Spleen (tissue), 11 donors: ENCODE results near the gene ZSCAN18. TPM values are rescaled to one million over a fixed set of nuclear protein-coding genes. Genes with fewer than 3 reads are reported as not detected.

ENCODE experiments used
- DNase-seq: peaks from one replicate; pipeline ENCODE4 v3.0.0-alpha.2; 2020
- H3K27ac ChIP-seq, 8 donors: fragments of 200-600 bp; sonication (generic) in 7 of 8; 1 replicate in 4 of 8; 2 replicates in 4 of 8; pipeline versions ENCODE4 v1.5.0 to v1.8.0; 2016 to 2021; ENCODE audit warnings: inconsistent platforms in 4 of 8, mild to moderate bottlenecking in 4 of 8, moderate library complexity in 1 of 8
- H3K27me3 ChIP-seq, 7 donors: fragments of 200-600 bp; sonication (generic) in 6 of 7; replicated peaks in 1 of 7; 1 replicate in 4 of 7; 2 replicates in 3 of 7; pipeline versions ENCODE4 v1.5.0 to v1.8.0; 2016 to 2021; ENCODE audit warnings: inconsistent platforms in 3 of 7, mild to moderate bottlenecking in 1 of 7
- H3K36me3 ChIP-seq, 6 donors: fragments of 200-600 bp; sonication (generic) in 5 of 6; 1 replicate in 4 of 6; 2 replicates in 2 of 6; pipeline versions ENCODE4 v1.5.0 to v1.8.0; 2016 to 2021; ENCODE audit warnings: inconsistent platforms in 2 of 6
- H3K4me1 ChIP-seq, 6 donors: fragments of 200-600 bp; sonication (generic) in 5 of 6; 1 replicate in 3 of 6; 2 replicates in 3 of 6; pipeline versions ENCODE4 v1.5.0 to v1.8.0; 2016 to 2021; ENCODE audit warnings: inconsistent platforms in 3 of 6
- H3K4me3 ChIP-seq, 8 donors: fragments of 200-600 bp; sonication (generic) in 7 of 8; 1 replicate in 4 of 8; 2 replicates in 4 of 8; pipeline versions ENCODE4 v1.5.0 to v1.8.0; 2016 to 2021; ENCODE audit warnings: inconsistent platforms in 4 of 8, mild to moderate bottlenecking in 4 of 8, moderate library complexity in 2 of 8
- H3K9me3 ChIP-seq, 8 donors: fragments of 200-600 bp; sonication (generic) in 7 of 8; 1 replicate in 4 of 8; 2 replicates in 4 of 8; pipeline versions ENCODE4 v1.5.0 to v1.8.0; 2016 to 2021; ENCODE audit warnings: inconsistent platforms in 4 of 8
- CTCF ChIP-seq, 11 experiments: fragments of 200-600 bp in 7 of 11; fragments of 450-650 bp in 4 of 11; sonication (generic) in 4 of 11; IDR thresholded peaks in 8 of 11; conservative IDR thresholded peaks in 3 of 11; 1 replicate in 7 of 11; 2 replicates in 4 of 11; pipeline versions ENCODE4 v1.4.0 to v1.8.0; 2016 to 2021; ENCODE audit warnings: antibody characterized with exemption in 11 of 11, inconsistent platforms in 4 of 11, mild to moderate bottlenecking in 1 of 11
- POLR2A ChIP-seq, 3 donors: fragments of 450-650 bp; IDR thresholded peaks; one replicate each; pipeline ENCODE4 v1.5.1; 2017; ENCODE audit warnings: antibody characterized with exemption in 3 of 3, mild to moderate bottlenecking in 1 of 3
- POLR2AphosphoS5 ChIP-seq, 3 donors: sonication (generic); formaldehyde crosslinking; IDR thresholded peaks; one replicate each; pipeline ENCODE4 v1.5.1; 2017; ENCODE audit warnings: antibody characterized with exemption in 3 of 3
- WGBS, 5 donors: extraction: QIAGEN DNeasy Blood & Tissue Kit in 3 of 5; methylation state at CpG; one replicate each; pipeline versions ENCODE4 v1.1.5 to v1.1.7; 2013 to 2018; 5-methylcytosine and 5-hydroxymethylcytosine counted together
- intact Hi-C: fragments of 100-400 bp; cut with DNase I; formaldehyde crosslinking; loops from one replicate; pipeline ENCODE4 v1.15.0; 2023; ENCODE audit warnings: low total_unique reads
- polyA plus RNA-seq, 3 donors: library from polyadenylated mRNA; stranded (reverse); fragments of 200-250 nt; gene quantifications; one replicate each; pipeline ENCODE4 v1.2.1, GENCODE V29; 2013
- total RNA-seq, 7 donors: library from RNA; depleted of rRNA in 3 of 7; stranded (reverse); fragments of >200 nt in 3 of 7; fragmentation: NEBNext Ultra II Directional in 4 of 7; extraction: Animal tissue kit (Norgen Biotek cat#: 25700) in 4 of 7; gene quantifications; one replicate each; pipeline versions ENCODE4 v1.1.0 to v1.2.1, GENCODE V29; 2016 to 2021
- donor health status: healthy with polysubstance abuse.
- donor health status: DM: no; HTN: no; CAD: no; lungs with moderate emphysema.
- donor health status: DM: no; HTN: no; CAD: no.
- donor health status: Bipolar disorder and iron deficiency.
- donor health status: healthy.
- donor health status: DM: no; HTN: no; CAD: no.
- donor health status: DM: yes; HTN: yes; CAD: no.

ZSCAN18 gene
- total and polyA plus RNA-seq, 10 donors = 39.8 to 71.7 (median 57.2) TPM

DNA sequence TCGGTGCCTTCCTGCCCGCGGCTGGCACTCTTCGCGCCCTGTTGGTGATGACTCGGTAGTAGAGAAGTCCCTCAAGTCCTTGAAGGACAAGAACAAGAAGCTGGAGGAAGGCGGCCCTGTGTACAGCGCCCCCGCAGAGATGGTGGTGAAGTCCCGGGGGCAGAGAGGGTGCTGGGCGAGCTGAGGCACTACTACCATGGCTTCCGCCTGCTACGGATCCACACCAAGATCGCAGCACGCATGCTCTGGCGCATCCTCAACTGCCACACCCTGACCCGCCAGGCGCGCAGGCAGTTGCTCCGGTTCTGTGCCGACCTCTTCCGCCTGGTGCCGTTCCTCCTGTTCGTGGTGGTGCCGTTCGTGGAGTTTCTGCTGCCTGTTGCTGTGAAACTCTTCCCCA lies 53.1 kb downstream of the ZSCAN18 start:
- Histone ChIP-seq H3K36me3 (no peaks in the 10 kb centered on the region), H3K9me3 (peaks cover 0 to 100% (median 100%) of the 10 kb centered on the region in 8 donors), H3K4me1 (no peaks in the 10 kb centered on the region), H3K4me3 (no peak overlapping the region), H3K27me3 (peaks cover 0 to 6% (median 0%) of the 10 kb centered on the region in 7 donors), H3K27ac (no peak overlapping the region)
- no peak for DNase-seq
- TF ChIP-seq POLR2A (IDR thresholded peaks at IDR 0.05) (no peak), CTCF (IDR thresholded peaks at IDR 0.05 in 8 of 11, conservative IDR thresholded peaks at IDR 0.05 in 3 of 11) (no peak), POLR2AphosphoS5 (IDR thresholded peaks at IDR 0.05) (no peak)
- 92 to 96% (median 95%) methylated on average over 25 to 26 of the region's 26 CpGs for WGBS, 5 donors
- intact Hi-C loops = no loop called here

- H3K27ac ChIP-seq = no peak overlapping the region
- H3K9me3 ChIP-seq = peaks cover 0 to 100% (median 98%) of the 10 kb centered on the region in 8 donors
- peaks cover 0 to 6% (median 0%) of the 10 kb centered on the region in 7 donors for H3K27me3 ChIP-seq
- no peak overlapping the region for H3K4me3 ChIP-seq
- 63 to 83% (median 70%) methylated on average over 30 to 42 of the region's 42 CpGs for WGBS, 5 donors
- H3K36me3 ChIP-seq = no peaks in the 10 kb centered on the region
- TF ChIP-seq POLR2AphosphoS5 (IDR thresholded peaks at IDR 0.05) (no peak), POLR2A (IDR thresholded peaks at IDR 0.05) (no peak), CTCF (IDR thresholded peaks at IDR 0.05 in 8 of 11, conservative IDR thresholded peaks at IDR 0.05 in 3 of 11) (no peak)
- no peaks in the 10 kb centered on the region for H3K4me1 ChIP-seq
- DNase-seq = no peak
- intact Hi-C loops = no loop called here
Observed at GRCh38 chr19:58044391-58044790, 53.6 kb downstream of the ZSCAN18 start.

GRCh38 chr19:58042495-58043340 lies 55.3 kb downstream of the ZSCAN18 start:
- intact Hi-C loops = no loop called here
- Histone ChIP-seq H3K4me1 (no peaks in the 10 kb centered on the region), H3K9me3 (peaks cover 0 to 100% (median 98%) of the 10 kb centered on the region in 8 donors), H3K36me3 (no peaks in the 10 kb centered on the region), H3K27me3 (peaks cover 0 to 21% (median 4%) of the 10 kb centered on the region in 7 donors), H3K27ac (no peak overlapping the region), H3K4me3 (peak overlapping the region in 1 of 8 donors; percentile 5)
- DNase-seq = no peak
- TF ChIP-seq CTCF (IDR thresholded peaks at IDR 0.05 in 8 of 11, conservative IDR thresholded peaks at IDR 0.05 in 3 of 11) = no peak
- TF ChIP-seq POLR2AphosphoS5 (IDR thresholded peaks at IDR 0.05) = no peak
- TF ChIP-seq POLR2A (IDR thresholded peaks at IDR 0.05) = no peak
- WGBS, 5 donors = 40 to 60% (median 51%) methylated on average over 35 to 54 of the region's 54 CpGs

DNA sequence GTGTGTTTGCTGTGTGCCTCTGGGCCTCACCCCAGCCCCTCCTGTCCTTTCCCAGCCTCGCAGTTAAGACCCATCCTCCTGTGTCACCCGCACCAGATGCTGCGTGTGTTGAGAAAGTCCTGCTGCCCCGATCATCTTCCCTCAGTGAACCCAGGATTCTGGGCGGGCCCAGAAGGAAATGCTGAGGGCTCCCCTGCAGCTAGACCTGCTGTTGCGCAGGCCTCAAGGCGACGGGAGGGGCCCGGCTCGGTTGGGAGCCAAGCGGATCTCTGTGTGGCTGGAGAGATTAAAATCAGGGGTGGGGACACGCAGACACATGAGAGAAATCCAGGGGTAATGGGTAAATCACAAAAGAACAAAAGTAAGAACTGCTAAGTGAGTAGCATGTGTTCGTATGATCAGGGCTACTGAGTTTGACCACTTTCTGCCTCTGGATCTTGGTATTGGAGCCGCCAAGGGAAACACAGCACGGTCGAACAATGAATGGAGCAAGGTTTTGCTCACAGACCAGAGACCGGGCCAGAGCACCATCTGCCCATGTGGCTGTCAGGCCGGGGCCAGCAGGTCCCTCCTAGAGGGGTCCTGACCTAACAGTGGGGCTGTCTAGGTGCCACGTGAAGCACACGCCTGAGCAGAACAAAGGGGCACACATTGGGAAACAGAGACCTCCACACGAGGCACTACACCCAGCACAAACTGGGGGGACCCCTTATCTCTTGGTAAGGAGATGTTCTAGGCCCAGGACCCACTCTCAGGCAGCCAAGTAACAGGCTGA lies 57.1 kb downstream of the ZSCAN18 start:
- peaks cover 0 to 100% (median 98%) of the 10 kb centered on the region in 8 donors for H3K9me3 ChIP-seq
- no peak for DNase-seq

More for the DNA sequence above, 57.1 kb downstream of the ZSCAN18 start:
- Histone ChIP-seq H3K27me3 (peaks cover 0 to 32% (median 6%) of the 10 kb centered on the region in 7 donors), H3K4me1 (no peaks in the 10 kb centered on the region), H3K27ac (no peak overlapping the region), H3K4me3 (no peak overlapping the region), H3K36me3 (no peaks in the 10 kb centered on the region)
- WGBS, 5 donors = 86 to 91% (median 87%) methylated on average over 20 to 21 of the region's 21 CpGs
- intact Hi-C loops = no loop called here
- no peak for TF ChIP-seq POLR2A (IDR thresholded peaks at IDR 0.05)
- no peak for TF ChIP-seq POLR2AphosphoS5 (IDR thresholded peaks at IDR 0.05)
- no peak for TF ChIP-seq CTCF (IDR thresholded peaks at IDR 0.05 in 8 of 11, conservative IDR thresholded peaks at IDR 0.05 in 3 of 11)
